Vagina (tissue), 2 donors: Measurements from ENCODE around the gene MYO1G.

Experiments
- CTCF ChIP-seq, 3 experiments: fragments of 450-650 bp in 2 of 3; fragments of 200-600 bp in 1 of 3; sonication (generic) in 1 of 3; IDR thresholded peaks; one replicate each; pipeline ENCODE4 v1.5.1; 2017 to 2019; ENCODE audit warnings: antibody characterized with exemption in 3 of 3, mild to moderate bottlenecking in 2 of 3, moderate library complexity in 2 of 3
- POLR2A ChIP-seq, 2 donors: fragments of 450-650 bp; IDR thresholded peaks; one replicate each; pipeline ENCODE4 v1.6.1; 2017; ENCODE audit warnings: antibody characterized with exemption in 2 of 2, mild to moderate bottlenecking in 2 of 2, moderate library complexity in 2 of 2
- POLR2AphosphoS5 ChIP-seq, 2 donors: sonication (generic); formaldehyde crosslinking; IDR thresholded peaks; one replicate each; pipeline ENCODE4 v1.9.0; 2017; ENCODE audit warnings: antibody characterized with exemption in 2 of 2, mild to moderate bottlenecking in 2 of 2, low read depth in 1 of 2; ENCODE audit not compliant: insufficient read depth in 1 of 2

GRCh38 chr7:44944821-44945220 is 34.0 kb downstream of the MYO1G start:
- TF ChIP-seq POLR2A (IDR thresholded peaks at IDR 0.05) (no peak), CTCF (IDR thresholded peaks at IDR 0.05) (no peak), POLR2AphosphoS5 (IDR thresholded peaks at IDR 0.05; ENCODE audit: insufficient read depth in 1 of 2, low read depth in 1 of 2) (no peak)
